PC-3 (cell line): ENCODE data around the gene CCDC90B.

Experiments
- EZH2 ChIP-seq: fragments of 300-600 bp; sonication (generic); IDR thresholded peaks from one replicate; pipeline ENCODE4 v1.6.1; 2017; ENCODE audit warnings: antibody characterized with exemption, mild to moderate bottlenecking, low read length; ENCODE audit not compliant: unreplicated experiment
- EZH2phosphoT487 ChIP-seq: fragments of 300-600 bp; sonication (generic); IDR thresholded peaks from 2 replicates; pipeline ENCODE4 v1.6.1; 2018; ENCODE audit warnings: mild to moderate bottlenecking, antibody characterized with exemption, low read length, borderline replicate concordance

DNA sequence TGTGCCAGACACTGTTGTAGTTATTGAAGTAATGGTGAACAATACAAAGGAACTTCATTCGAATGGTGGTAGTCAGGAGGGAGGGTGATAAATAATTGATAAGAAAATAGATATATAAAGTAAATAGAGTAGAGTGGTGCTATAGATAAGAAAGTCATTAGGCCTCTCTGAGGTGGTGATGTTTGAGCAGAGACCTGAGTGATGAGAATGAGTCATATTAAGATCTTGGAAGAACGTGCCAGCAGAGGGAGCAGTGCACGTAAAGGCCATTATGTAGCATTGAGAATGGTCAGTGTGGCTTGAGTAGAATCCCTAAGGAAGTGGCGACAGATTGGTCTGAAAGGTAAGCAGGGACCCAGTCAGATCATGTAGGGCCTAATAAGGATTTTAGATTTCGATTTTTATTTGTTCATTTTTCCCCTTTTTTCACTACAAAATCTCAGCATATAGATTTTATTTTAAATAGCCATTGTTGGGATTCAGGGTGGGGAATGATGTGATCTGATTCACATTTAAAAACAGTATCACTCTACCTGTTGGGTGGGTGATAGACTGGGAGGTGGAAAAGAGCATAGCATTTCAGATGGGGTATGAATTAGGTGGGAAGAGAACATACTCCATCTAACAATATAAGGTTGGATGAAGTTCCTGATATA is 44.7 kb downstream of the CCDC90B start:
- TF ChIP-seq EZH2 (no peak), EZH2phosphoT487 (no peak)
